NAMALWA (cell line): ENCODE results near the gene PIK3CD.
"Not testable (repeated sequence)": the region's sequence is repeated elsewhere in the genome, so short reads cannot be mapped to it uniquely, and the experiment has no call there.

Experiments used
- DNase-seq: peaks from one replicate; pipeline ENCODE4 v3.0.0-alpha.2; 2015; ENCODE audit warnings: low spot score

The PIK3CD gene

GRCh38 chr1:9654834-9655723, 3.5 kb downstream of the PIK3CD start:
- DNase-seq = peak; percentile 85

- DNase-seq = no peak
Observed at GRCh38 chr1:9655836-9656235, 4.3 kb downstream of the PIK3CD start.

GRCh38 chr1:9657521-9658032, 6.0 kb downstream of the PIK3CD start:
- no peak for DNase-seq

DNA sequence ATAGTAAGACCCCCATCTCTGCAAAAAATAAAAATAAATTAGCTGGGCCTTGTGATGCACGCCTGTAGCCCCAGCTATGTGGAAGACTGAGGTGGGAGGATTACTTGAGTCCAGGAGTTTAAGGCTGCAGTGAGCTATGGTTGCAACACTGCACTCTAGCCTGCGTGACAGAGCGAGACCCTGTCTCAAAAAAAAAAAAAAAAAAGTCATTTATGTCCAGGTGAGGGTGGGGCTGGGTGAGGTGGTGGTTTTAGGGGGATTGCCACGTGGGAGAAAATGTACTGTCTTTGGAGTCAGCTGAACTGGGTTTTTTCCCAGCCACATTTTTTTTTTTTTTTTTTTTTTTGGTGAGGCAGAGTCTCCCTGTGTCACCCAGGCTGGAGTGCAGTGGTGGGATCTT, 6.7 kb downstream of the PIK3CD start:
- DNase-seq = no peak

- no peak for DNase-seq
Observed at GRCh38 chr1:9659328-9659727, 7.8 kb downstream of the PIK3CD start.

- no peak for DNase-seq
Observed at GRCh38 chr1:9663257-9663656, 11.7 kb downstream of the PIK3CD start.

DNA sequence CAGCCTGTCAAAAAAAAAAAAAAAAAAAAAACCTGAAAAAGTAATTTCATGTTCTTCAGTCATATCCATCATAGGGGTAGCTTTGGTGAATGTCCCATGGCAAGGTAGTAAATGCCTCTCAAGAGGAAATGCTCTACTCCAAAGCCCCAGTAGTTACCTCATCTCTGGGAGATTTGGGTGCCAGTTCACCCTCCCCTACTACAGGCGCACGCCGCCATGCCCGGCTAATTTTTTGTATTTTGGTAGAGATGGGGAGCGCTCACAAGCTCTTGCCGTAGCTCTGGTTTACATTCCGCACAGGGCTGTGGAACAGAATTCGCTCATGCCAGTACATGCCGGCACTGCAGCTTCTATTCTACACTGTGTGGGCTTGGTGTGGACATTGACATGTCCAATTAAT, 13.7 kb downstream of the PIK3CD start:
- no peak for DNase-seq

- no peak for DNase-seq
Observed at GRCh38 chr1:9668080-9668479, 16.5 kb downstream of the PIK3CD start.

DNA sequence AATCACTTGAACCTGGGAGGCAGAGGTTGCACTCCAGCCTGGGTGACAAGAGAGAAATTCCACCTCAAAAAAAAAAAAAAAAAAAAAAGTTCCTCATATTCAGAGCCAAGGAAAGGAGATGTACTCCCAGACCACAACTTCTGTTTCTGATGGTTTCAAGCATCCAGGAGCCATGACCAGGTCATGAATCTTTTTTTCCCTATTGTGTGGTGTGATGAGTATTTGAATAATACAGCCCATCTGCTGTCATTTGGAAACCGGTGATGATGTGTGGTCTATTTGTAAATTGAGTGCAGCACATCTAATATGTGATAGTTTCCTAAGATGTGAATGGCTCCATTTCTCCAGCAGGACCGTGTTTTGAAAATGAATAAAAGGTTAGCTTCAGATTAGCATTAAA, 18.6 kb downstream of the PIK3CD start:
- DNase-seq = peak; percentile 11

DNA sequence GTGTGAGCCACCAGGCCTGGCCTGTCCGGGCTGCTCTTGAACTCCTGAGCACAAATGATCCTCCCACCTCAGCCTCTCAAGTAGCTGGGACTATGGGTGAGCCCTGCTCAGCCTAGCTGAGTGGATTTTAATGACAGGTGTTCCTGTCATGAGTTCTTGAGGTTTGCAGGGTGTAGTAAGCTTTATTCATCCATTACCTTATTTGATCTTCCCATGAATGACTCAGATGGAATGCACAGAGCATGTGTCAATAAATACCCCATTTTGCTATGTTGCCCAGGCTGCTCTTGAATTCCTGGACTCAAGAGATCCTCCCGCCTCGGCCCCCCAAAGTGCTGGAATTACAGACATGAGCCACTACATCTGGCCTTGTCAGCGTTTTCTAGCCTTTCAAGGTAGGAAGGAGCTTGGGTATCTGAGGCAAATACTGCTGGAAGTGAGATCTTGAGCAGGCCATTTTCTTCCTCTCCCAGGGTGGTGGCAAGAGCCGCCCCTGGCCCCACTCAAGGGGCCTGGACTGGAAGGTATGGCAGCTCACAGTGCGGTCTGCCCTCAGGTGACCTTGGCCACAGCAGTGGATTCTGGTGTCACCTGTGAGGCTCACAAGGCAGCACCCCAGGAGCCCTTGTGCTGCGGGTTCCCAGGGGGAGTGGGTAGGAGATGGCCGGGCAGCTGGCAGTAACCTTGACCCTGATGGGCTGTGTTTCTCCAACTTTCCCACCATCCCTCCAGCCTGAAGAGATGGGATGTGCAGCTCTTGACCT, 20.0 kb downstream of the PIK3CD start:
- no peak for DNase-seq

- DNase-seq = no peak
Observed at GRCh38 chr1:9672444-9672843, 20.9 kb downstream of the PIK3CD start.

- DNase-seq = no peak
Observed at GRCh38 chr1:9675393-9675792, 23.9 kb downstream of the PIK3CD start.

DNA sequence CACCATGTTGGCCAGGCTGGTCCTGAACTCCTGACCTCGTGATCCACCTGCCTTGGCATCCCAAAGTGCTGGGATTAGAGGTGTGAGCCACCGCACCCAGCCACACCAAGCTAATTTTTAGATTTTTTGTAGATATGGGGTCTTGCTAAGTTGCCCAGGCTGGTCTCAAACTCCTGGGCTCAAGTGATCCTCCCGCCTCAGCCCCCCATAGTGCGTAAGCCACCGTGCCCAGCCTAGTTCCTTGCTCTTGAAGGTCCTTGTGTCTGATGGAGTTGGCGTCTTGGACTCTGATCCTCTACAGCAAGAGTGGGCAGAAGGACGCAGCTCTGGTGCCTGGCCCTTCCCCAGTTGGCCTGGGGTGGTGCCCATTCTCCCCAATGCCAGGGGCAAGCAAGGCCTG, 24.6 kb downstream of the PIK3CD start:
- not testable (repeated sequence) for DNase-seq

DNA sequence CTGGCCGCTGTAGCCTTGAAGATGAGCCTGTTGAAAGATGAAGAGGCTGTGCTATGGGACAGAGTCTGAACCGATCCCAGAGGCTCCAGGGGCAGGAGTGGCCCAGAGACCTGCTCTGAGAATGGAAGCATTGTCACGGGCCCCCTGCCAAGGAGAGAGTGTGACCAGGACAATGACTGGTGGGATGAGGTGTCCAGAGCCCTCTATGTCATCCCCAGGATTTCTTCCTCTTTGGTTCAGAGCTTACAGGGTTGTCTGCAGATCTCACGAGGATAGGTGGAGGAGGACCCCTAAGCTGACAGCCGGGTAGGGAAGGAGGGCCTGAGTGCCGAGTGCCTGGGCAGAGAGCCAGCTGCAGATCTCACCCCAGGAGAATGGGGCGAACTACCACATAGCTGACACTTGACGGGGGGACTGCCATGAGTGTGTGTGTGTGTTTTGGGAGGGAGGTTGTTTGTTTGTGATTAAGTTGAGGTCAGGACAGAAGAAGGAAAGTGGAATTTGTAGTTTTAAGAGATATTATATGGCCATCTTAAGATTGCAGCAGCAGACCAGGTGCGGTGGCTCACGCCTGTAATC, 25.4 kb downstream of the PIK3CD start:
- no peak for DNase-seq

GRCh38 chr1:9680091-9680490, 28.6 kb downstream of the PIK3CD start:
- no peak for DNase-seq

GRCh38 chr1:9680828-9681227, 29.3 kb downstream of the PIK3CD start:
- DNase-seq = peak; percentile 49

- no peak for DNase-seq
Observed at GRCh38 chr1:9684801-9685200, 33.3 kb downstream of the PIK3CD start.

DNA sequence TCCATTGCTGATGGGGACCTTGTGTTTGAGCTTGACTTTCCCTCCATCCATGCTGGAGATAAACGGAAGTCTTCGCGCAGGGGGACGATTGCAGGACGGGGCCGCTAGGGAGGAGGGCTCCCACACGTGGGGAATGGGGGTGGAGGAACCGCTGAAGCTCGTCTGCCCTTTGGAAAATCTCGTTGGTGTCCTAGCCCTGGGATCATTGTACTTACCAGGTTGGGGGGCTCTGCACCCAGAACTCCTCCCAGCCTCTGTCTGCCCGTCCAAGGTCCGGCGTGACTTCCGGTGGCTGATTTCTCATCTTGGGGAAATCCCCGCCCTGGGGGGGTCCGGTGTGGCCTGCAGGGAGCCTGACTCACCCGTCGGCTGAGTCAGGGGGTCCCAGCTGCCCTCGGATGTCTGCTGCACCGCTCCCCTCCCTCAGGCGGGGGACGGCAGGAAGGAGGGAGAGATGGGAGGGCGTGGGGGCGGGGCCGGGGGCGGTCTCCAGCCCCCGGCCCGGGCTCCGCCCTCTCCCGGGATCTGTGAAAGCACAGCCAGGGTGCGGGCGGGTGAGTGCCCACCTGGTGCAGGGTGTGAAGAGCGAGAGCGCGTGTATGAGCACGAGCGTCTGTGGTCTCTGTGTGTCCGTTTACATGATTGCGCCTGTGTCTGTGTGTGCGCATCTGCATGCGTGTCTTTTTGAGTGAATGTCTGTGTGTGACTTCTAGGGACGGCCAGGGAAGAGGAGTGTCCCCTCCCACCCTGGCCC, 35.8 kb downstream of the PIK3CD start:
- peak; percentile 84 for DNase-seq

DNA sequence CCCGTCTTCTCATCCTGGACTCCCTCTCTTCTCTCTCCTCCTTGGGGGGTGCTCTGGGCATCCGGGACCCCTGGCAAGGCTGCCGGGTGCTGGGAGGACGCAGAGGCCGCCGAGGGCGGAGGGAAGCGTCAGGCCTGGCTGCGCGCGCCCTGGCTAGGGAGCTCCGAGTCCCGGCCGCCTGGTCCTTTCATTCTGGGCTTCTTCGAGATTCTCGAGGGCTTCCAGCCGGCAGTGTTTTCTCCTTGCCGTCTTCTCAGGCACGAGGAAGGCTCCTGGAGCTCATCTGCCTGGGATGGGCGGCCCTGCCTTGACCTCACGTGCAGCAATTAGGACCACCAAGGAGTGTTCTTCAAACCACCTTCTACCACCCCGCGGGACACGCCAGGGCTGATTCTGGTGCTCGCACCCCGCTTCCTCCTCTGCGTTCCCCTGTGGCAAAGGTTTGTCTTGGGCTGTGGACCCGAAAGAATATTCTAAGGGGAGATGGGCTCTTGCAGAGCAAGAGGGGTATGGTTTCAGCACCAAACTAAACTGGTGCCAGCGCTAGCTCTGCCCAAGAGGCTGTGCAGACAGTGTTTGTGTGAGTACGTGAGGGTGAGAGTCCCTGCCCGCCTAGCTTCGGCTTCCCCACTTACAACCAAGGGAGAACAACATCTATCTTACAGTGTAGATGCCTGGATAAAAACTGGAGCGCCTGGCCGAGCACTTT, 36.5 kb downstream of the PIK3CD start:
- no peak for DNase-seq

DNA sequence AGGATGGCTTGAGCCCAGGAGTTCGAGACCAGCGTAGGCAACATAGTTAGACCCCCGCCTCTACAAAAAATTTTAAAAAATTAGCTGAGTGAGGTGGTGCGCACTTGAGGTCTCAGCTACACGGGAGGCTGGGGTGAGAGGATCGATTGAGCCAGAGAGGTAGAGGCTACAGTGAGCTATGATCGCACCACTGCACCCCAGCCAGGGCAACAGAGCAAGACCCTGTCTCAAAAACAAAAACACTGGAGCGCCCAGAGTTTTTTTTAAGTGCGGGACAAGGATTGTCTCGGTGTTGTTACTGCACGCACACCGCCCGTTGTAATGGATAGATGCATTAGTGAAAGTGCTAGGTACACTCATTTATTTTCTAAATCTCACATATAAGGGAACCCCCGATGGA, 37.1 kb downstream of the PIK3CD start:
- DNase-seq = no peak

DNA sequence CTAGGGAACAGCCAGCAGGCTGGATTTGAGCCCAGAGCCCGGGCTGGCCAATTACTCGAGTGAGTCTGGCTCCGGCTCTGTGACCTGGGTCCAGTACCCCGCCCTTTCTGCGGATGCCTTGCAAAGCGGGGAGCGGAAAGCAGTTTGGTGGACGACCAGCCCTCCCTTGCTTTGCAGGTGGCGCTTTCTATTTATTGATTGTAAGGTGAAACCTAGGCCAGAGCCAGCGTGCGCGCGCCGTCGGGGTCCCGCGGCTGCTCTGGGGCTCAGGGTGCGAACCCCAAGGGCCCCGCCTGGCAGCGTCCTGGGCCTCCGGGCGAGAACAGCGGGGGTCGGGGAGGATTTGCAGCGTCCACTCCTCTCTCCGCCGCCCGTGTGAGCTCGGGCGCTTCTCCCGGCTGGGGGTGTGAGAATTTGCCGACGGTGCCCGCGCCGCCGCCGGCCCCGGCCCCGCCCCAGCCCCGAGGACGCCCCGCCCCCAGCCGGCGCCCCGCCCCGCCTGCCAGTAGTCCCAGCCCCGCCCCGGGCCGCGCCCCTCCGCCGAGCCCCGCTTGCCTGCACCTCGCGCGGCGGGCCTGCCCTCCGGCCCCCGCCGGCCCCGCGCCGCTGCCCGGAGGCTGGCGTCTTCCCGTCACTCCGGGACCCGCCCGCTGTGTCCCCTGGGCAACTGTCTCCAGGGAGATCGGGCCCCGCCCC, 37.6 kb downstream of the PIK3CD start:
- peak; percentile 76 for DNase-seq
